OCI-LY1 (cell line): ENCODE results near the gene AGAP1.

Source experiments
- H2AFZ ChIP-seq: fragments of 200-600 bp; sonication (generic), shearing (Covaris generic); 2 replicates; pipeline ENCODE4 v1.6.0; 2014; ENCODE audit warnings: antibody characterized with exemption, mild to moderate bottlenecking, low read length
- H3F3A ChIP-seq: fragments of 200-600 bp; sonication (generic), shearing (Covaris generic); 2 replicates; pipeline ENCODE4 v1.6.0; 2014; ENCODE audit warnings: mild to moderate bottlenecking, antibody characterized with exemption, low read length, moderate library complexity; ENCODE audit not compliant: insufficient read depth
- H3K27ac ChIP-seq: fragments of 200-600 bp; sonication (generic); 2 replicates; pipeline ENCODE4 v1.5.1; 2014; ENCODE audit warnings: low read length, mixed run types, mild to moderate bottlenecking, low read depth; ENCODE audit not compliant: poor library complexity, severe bottlenecking
- H3K27me3 ChIP-seq: fragments of 200-600 bp; sonication (generic); 2 replicates; pipeline ENCODE4 v1.6.0; 2014; ENCODE audit warnings: antibody characterized with exemption, mild to moderate bottlenecking, low read length, moderate library complexity; ENCODE audit not compliant: insufficient read depth
- H3K36me3 ChIP-seq: fragments of 200-600 bp; sonication (generic); 2 replicates; pipeline ENCODE4 v1.6.1; 2014; ENCODE audit warnings: mild to moderate bottlenecking, antibody characterized with exemption, low read length, moderate library complexity, mixed read lengths; ENCODE audit not compliant: insufficient read depth
- H3K4me1 ChIP-seq: fragments of 200-600 bp; sonication (generic); 2 replicates; pipeline ENCODE4 v1.5.1; 2014; ENCODE audit warnings: mild to moderate bottlenecking, low read length, moderate library complexity; ENCODE audit not compliant: insufficient read depth, severe bottlenecking
- H3K4me2 ChIP-seq: fragments of 200-600 bp; sonication (generic), shearing (Covaris generic); 2 replicates; pipeline ENCODE4 v1.6.1; 2014; ENCODE audit warnings: low read length
- H3K4me3 ChIP-seq: fragments of 200-600 bp; sonication (generic); 2 replicates; pipeline ENCODE4 v1.5.1; 2014; ENCODE audit warnings: low read length, low read depth, mild to moderate bottlenecking, mixed read lengths; ENCODE audit not compliant: poor library complexity, severe bottlenecking
- H3K79me2 ChIP-seq: fragments of 200-600 bp; shearing (Covaris generic); 2 replicates; pipeline ENCODE4 v1.6.1; 2016; ENCODE audit warnings: mixed run types, low read length, mixed read lengths; ENCODE audit not compliant: insufficient read depth
- H3K9ac ChIP-seq: fragments of 200-600 bp; sonication (generic), shearing (Covaris generic); 2 replicates; pipeline ENCODE4 v1.6.1; 2014; ENCODE audit warnings: mild to moderate bottlenecking, low read length, mixed read lengths
- H3K9me2 ChIP-seq: fragments of 200-600 bp; sonication (generic), shearing (Covaris generic); 2 replicates; pipeline ENCODE4 v1.6.1; 2014; ENCODE audit warnings: low read depth, mild to moderate bottlenecking, low read length, mixed read lengths
- H3K9me3 ChIP-seq: fragments of 200-600 bp; shearing (Covaris generic); 2 replicates; pipeline ENCODE4 v1.6.1; 2014; ENCODE audit warnings: low read length, mixed read lengths
- H4K20me1 ChIP-seq: fragments of 200-600 bp; sonication (generic), shearing (Covaris generic); 2 replicates; pipeline ENCODE4 v1.6.0; 2016; ENCODE audit warnings: mild to moderate bottlenecking, low read length; ENCODE audit not compliant: insufficient read depth
- CTCF ChIP-seq: fragments of 200-600 bp; sonication (generic), shearing (Covaris generic); IDR thresholded peaks from 2 replicates; pipeline ENCODE4 v1.5.1; 2017; ENCODE audit warnings: mild to moderate bottlenecking, antibody characterized with exemption, low read length, moderate library complexity, mixed read lengths
- EZH2 ChIP-seq: fragments of 200-600 bp; sonication (generic), shearing (Covaris generic); IDR thresholded peaks from 2 replicates; pipeline ENCODE4 v1.8.0; 2017; ENCODE audit warnings: borderline replicate concordance, mixed run types, mild to moderate bottlenecking, antibody characterized with exemption, low read length, moderate library complexity, mixed read lengths

The AGAP1 gene

GRCh38 chr2:236172255-236173035, 678.6 kb downstream of the AGAP1 start:
- H4K20me1 ChIP-seq, result no peaks in the 10 kb centered on the region
- no peaks in the 10 kb centered on the region for H3K9me2 ChIP-seq
- no peaks in the 10 kb centered on the region for H3K36me3 ChIP-seq
- no peak overlapping the region for H3K4me2 ChIP-seq
- no peaks in the 10 kb centered on the region for H3K9me3 ChIP-seq
- H3K9ac ChIP-seq, result no peak overlapping the region
- 0 out of 2 replicates have a peak, but pooled peaks cover 3% of the 10 kb centered on the region for H3K27me3 ChIP-seq
- H3K4me3 ChIP-seq, result no peak overlapping the region
- TF ChIP-seq EZH2, result no peak
- TF ChIP-seq CTCF, result no peak
- no peak overlapping the region for H2AFZ ChIP-seq
- H3K27ac ChIP-seq, result no peak overlapping the region
- H3F3A ChIP-seq, result no peaks in the 10 kb centered on the region
- H3K4me1 ChIP-seq, result no peaks in the 10 kb centered on the region
- no peaks in the 10 kb centered on the region for H3K79me2 ChIP-seq

GRCh38 chr2:236173036-236173728, 679.3 kb downstream of the AGAP1 start:
- no peak overlapping the region for H3K27ac ChIP-seq
- H3K4me3 ChIP-seq, result no peak overlapping the region
- no peaks in the 10 kb centered on the region for H3K9me2 ChIP-seq
- no peaks in the 10 kb centered on the region for H3K9me3 ChIP-seq
- no peaks in the 10 kb centered on the region for H4K20me1 ChIP-seq
- H3K27me3 ChIP-seq, result 0 out of 2 replicates have a peak, but pooled peaks cover 3% of the 10 kb centered on the region
- H3K36me3 ChIP-seq, result no peaks in the 10 kb centered on the region
- H3K79me2 ChIP-seq, result no peaks in the 10 kb centered on the region
- H2AFZ ChIP-seq, result no peak overlapping the region
- TF ChIP-seq CTCF (no peak), EZH2 (no peak)
- no peaks in the 10 kb centered on the region for H3F3A ChIP-seq
- no peak overlapping the region for H3K9ac ChIP-seq
- H3K4me2 ChIP-seq, result no peak overlapping the region
- no peaks in the 10 kb centered on the region for H3K4me1 ChIP-seq

GRCh38 chr2:236173729-236174607, 680.1 kb downstream of the AGAP1 start:
- Histone ChIP-seq H3K4me3 (no peak overlapping the region), H4K20me1 (no peaks in the 10 kb centered on the region), H3K79me2 (no peaks in the 10 kb centered on the region), H3K4me1 (no peaks in the 10 kb centered on the region), H3K9me2 (no peaks in the 10 kb centered on the region), H3K27ac (no peak overlapping the region), H3K4me2 (no peak overlapping the region), H3F3A (no peaks in the 10 kb centered on the region), H3K27me3 (0 out of 2 replicates have a peak, but pooled peaks cover 3% of the 10 kb centered on the region), H2AFZ (no peak overlapping the region), H3K9ac (no peak overlapping the region), H3K36me3 (no peaks in the 10 kb centered on the region), H3K9me3 (no peaks in the 10 kb centered on the region)
- TF ChIP-seq CTCF (no peak), EZH2 (no peak)
